ENCODE results near the gene CFAP20.
"Not testable (repeated sequence)": the region's sequence is repeated elsewhere in the genome, so short reads cannot be mapped to it uniquely, and the experiment has no call there.

The CFAP20 gene

DNA sequence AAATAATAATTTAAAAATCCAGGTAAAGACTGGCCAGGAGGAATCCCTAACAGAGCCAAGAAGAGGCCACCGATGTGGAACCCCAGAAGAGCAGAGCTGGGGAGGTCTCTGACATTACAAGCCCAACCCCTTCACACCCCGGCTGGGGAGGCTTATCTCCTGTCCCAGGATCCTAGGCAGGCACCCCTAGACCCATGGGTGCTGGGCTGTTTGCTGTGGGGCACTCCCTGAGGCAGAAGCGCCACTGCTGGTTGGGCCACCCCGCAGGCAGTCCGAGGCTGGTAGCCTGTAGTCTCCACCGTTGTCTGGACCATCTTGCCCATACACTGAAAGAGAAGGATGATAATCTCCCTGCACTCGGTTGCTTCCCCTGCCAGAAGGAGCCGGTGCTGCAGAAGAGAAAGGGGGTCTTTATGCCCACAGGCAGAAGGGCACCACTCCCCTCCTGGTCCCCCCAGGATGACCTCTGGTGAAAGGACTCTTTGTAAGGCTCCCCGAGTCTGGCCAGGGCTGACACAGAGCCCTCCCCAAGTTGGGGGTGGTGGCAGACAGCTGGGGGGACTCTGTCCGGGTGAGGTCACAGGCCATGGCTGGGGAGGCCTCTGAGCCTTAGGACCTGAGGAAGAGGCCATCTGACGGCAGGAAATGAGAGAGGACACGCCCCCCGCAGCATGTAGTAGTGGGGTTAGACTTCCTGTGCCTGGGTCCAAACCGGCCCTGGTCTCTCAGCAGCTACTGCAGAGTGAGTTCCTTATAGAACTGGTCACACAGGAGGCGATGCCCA lies 34.2 kb downstream of the CFAP20 start:
- H4K8ac ChIP-seq (ENCODE audit: low read length): no peak overlapping the region
- H4K91ac ChIP-seq (ENCODE audit: low read length): no peak overlapping the region

DNA sequence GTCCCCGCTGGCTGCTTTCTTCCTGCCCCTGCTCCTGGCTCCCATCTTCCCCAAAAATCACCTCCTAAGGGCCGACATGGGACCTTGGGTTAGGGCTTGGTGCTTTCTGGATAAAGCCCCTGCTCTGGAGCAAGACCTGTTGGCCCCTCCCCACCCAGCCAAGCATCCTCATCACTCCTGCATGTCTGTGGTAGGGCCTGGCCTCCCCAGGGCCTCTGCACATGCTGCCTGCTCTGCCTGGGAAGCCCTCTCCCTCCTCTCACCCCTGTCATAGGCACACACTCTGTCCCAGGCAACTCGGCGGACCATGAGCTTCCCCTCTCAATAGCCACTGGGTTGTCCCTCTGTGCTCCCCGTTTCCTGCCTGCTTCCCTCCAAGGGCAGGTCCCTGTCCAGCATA lies 35.2 kb downstream of the CFAP20 start:
- no peak overlapping the region for H3K4me2 ChIP-seq (ENCODE audit: low read length, poor library complexity, severe bottlenecking)
- H2BK5ac ChIP-seq (ENCODE audit: low read depth, low read length, poor library complexity, severe bottlenecking): no peak overlapping the region
- H3K23ac ChIP-seq (ENCODE audit: low read length in 2 of 2): no peak overlapping the region
- no peaks in the 10 kb centered on the region for H3K36me3 ChIP-seq (ENCODE audit: control insufficient read depth in 1 of 2, insufficient read depth in 2 of 2, low read depth in 1 of 2, low read length in 2 of 2)
- no peak overlapping the region for H2AFZ ChIP-seq (ENCODE audit: low read depth, low read length)
- no peak for DNase-seq
- H3K27me3 ChIP-seq (ENCODE audit: control insufficient read depth in 1 of 2, insufficient read depth in 1 of 2, low read length in 2 of 2): peaks cover 19% of the 10 kb centered on the region in 2 experiments
- H4K8ac ChIP-seq (ENCODE audit: low read length): no peak overlapping the region
- no peak overlapping the region for H2BK120ac ChIP-seq (ENCODE audit: low read depth, low read length)
- H3K4me1 ChIP-seq (ENCODE audit: control insufficient read depth, insufficient read depth, low read depth, low read length): peaks cover 25% of the 10 kb centered on the region
- no peak overlapping the region for H3K18ac ChIP-seq (ENCODE audit: low read depth in 1 of 2, low read length in 2 of 2)
- H3K4me3 ChIP-seq (ENCODE audit: insufficient read depth in 1 of 2, low read depth in 1 of 2, low read length in 2 of 2): no peak overlapping the region
- H2BK12ac ChIP-seq (ENCODE audit: low read length in 2 of 2): no peak overlapping the region
- peak overlapping the region in 1 of 2 experiments; percentile 9 for H3K14ac ChIP-seq (ENCODE audit: low read length in 2 of 2)
- no peaks in the 10 kb centered on the region for H3K79me1 ChIP-seq (replicated peaks; ENCODE audit: low read length, poor library complexity, severe bottlenecking)
- H2BK15ac ChIP-seq (ENCODE audit: low read depth, poor library complexity, severe bottlenecking): no peak overlapping the region
- H3K9me3 ChIP-seq (ENCODE audit: control insufficient read depth, low read length): no peaks in the 10 kb centered on the region
- H4K91ac ChIP-seq (ENCODE audit: low read length): no peak overlapping the region
- H3K27ac ChIP-seq (ENCODE audit: low read length, poor library complexity, severe bottlenecking): no peak overlapping the region
- H3K4ac ChIP-seq (ENCODE audit: low read depth in 1 of 2, low read length in 2 of 2): no peak overlapping the region
- no peak overlapping the region for H3K9ac ChIP-seq (ENCODE audit: low read length)
- no peak overlapping the region for H2AK5ac ChIP-seq (ENCODE audit: low read length, severe bottlenecking)
- WGBS: 82% methylated on average over 5 of the region's 5 CpGs

More for the DNA sequence above, 34.2 kb downstream of the CFAP20 start:
- Histone ChIP-seq H3K36me3 (ENCODE audit: control insufficient read depth in 1 of 2, insufficient read depth in 2 of 2, low read depth in 1 of 2, low read length in 2 of 2) (no peaks in the 10 kb centered on the region), H3K9ac (ENCODE audit: low read length) (no peak overlapping the region), H2BK5ac (ENCODE audit: low read depth, low read length, poor library complexity, severe bottlenecking) (no peak overlapping the region), H3K27ac (ENCODE audit: low read length, poor library complexity, severe bottlenecking) (no peak overlapping the region), H2AK5ac (ENCODE audit: low read length, severe bottlenecking) (no peak overlapping the region), H3K9me3 (ENCODE audit: control insufficient read depth, low read length) (no peaks in the 10 kb centered on the region), H2BK120ac (ENCODE audit: low read depth, low read length) (no peak overlapping the region), H3K27me3 (ENCODE audit: control insufficient read depth in 1 of 2, insufficient read depth in 1 of 2, low read length in 2 of 2) (peaks cover 19 to 22% of the 10 kb centered on the region in 2 experiments), H2AFZ (ENCODE audit: low read depth, low read length) (no peak overlapping the region), H3K4ac (ENCODE audit: low read depth in 1 of 2, low read length in 2 of 2) (no peak overlapping the region), H3K4me3 (ENCODE audit: insufficient read depth in 1 of 2, low read depth in 1 of 2, low read length in 2 of 2) (no peak overlapping the region), H3K14ac (ENCODE audit: low read length in 2 of 2) (peak overlapping the region in 1 of 2 experiments; percentile 21), H3K4me2 (ENCODE audit: low read length, poor library complexity, severe bottlenecking) (no peak overlapping the region), H3K4me1 (ENCODE audit: control insufficient read depth, insufficient read depth, low read depth, low read length) (peaks cover 26% of the 10 kb centered on the region), H3K23ac (ENCODE audit: low read length in 2 of 2) (no peak overlapping the region), H2BK12ac (ENCODE audit: low read length in 2 of 2) (no peak overlapping the region), H3K79me1 (replicated peaks; ENCODE audit: low read length, poor library complexity, severe bottlenecking) (no peaks in the 10 kb centered on the region), H3K18ac (ENCODE audit: low read depth in 1 of 2, low read length in 2 of 2) (no peak overlapping the region), H2BK15ac (ENCODE audit: low read depth, poor library complexity, severe bottlenecking) (no peak overlapping the region)
- DNase-seq: no peak
- WGBS: 82% methylated on average over 14 of the region's 15 CpGs

- not testable (repeated sequence) for H4K8ac ChIP-seq (ENCODE audit: low read length); H3K36me3 ChIP-seq (ENCODE audit: control insufficient read depth in 1 of 2, insufficient read depth in 2 of 2, low read depth in 1 of 2, low read length in 2 of 2); H2AK5ac ChIP-seq (ENCODE audit: low read length, severe bottlenecking); H2BK5ac ChIP-seq (ENCODE audit: low read depth, low read length, poor library complexity, severe bottlenecking); DNase-seq; H2BK120ac ChIP-seq (ENCODE audit: low read depth, low read length); H2BK15ac ChIP-seq (ENCODE audit: low read depth, poor library complexity, severe bottlenecking); H3K14ac ChIP-seq (ENCODE audit: low read length in 2 of 2); H3K4ac ChIP-seq (ENCODE audit: low read depth in 1 of 2, low read length in 2 of 2); H3K18ac ChIP-seq (ENCODE audit: low read depth in 1 of 2, low read length in 2 of 2); H3K23ac ChIP-seq (ENCODE audit: low read length in 2 of 2); H3K4me3 ChIP-seq (ENCODE audit: insufficient read depth in 1 of 2, low read depth in 1 of 2, low read length in 2 of 2); H3K27ac ChIP-seq (ENCODE audit: low read length, poor library complexity, severe bottlenecking); H3K79me1 ChIP-seq (replicated peaks; ENCODE audit: low read length, poor library complexity, severe bottlenecking); H4K91ac ChIP-seq (ENCODE audit: low read length); H3K4me2 ChIP-seq (ENCODE audit: low read length, poor library complexity, severe bottlenecking); H3K9ac ChIP-seq (ENCODE audit: low read length); H3K9me3 ChIP-seq (ENCODE audit: control insufficient read depth, low read length); H2AFZ ChIP-seq (ENCODE audit: low read depth, low read length); H2BK12ac ChIP-seq (ENCODE audit: low read length in 2 of 2); H3K4me1 ChIP-seq (ENCODE audit: control insufficient read depth, insufficient read depth, low read depth, low read length)
- peaks cover 15 to 19% of the 10 kb centered on the region in 2 experiments for H3K27me3 ChIP-seq (ENCODE audit: control insufficient read depth in 1 of 2, insufficient read depth in 1 of 2, low read length in 2 of 2)
- no CpG with 5 or more reads among the region's 3 CpGs for whole genome bisulfite sequencing
These were observed 38.8 kb downstream of the CFAP20 start for GRCh38 chr16:58090396-58090795.

GRCh38 chr16:58088091-58088490 lies 41.1 kb downstream of the CFAP20 start:
- Histone ChIP-seq H3K36me3 (ENCODE audit: control insufficient read depth in 1 of 2, insufficient read depth in 2 of 2, low read depth in 1 of 2, low read length in 2 of 2) (no peaks in the 10 kb centered on the region), H3K14ac (ENCODE audit: low read length in 2 of 2) (no peak overlapping the region), H3K23ac (ENCODE audit: low read length in 2 of 2) (no peak overlapping the region), H2BK120ac (ENCODE audit: low read depth, low read length) (no peak overlapping the region), H2AK5ac (ENCODE audit: low read length, severe bottlenecking) (no peak overlapping the region), H3K4me1 (ENCODE audit: control insufficient read depth, insufficient read depth, low read depth, low read length) (peaks cover 3% of the 10 kb centered on the region), H3K9me3 (ENCODE audit: control insufficient read depth, low read length) (no peaks in the 10 kb centered on the region), H2AFZ (ENCODE audit: low read depth, low read length) (no peak overlapping the region), H2BK12ac (ENCODE audit: low read length in 2 of 2) (no peak overlapping the region), H4K8ac (ENCODE audit: low read length) (no peak overlapping the region), H2BK15ac (ENCODE audit: low read depth, poor library complexity, severe bottlenecking) (no peak overlapping the region), H3K27ac (ENCODE audit: low read length, poor library complexity, severe bottlenecking) (no peak overlapping the region), H2BK5ac (ENCODE audit: low read depth, low read length, poor library complexity, severe bottlenecking) (no peak overlapping the region), H3K4ac (ENCODE audit: low read depth in 1 of 2, low read length in 2 of 2) (no peak overlapping the region), H3K79me1 (replicated peaks; ENCODE audit: low read length, poor library complexity, severe bottlenecking) (no peaks in the 10 kb centered on the region), H3K4me2 (ENCODE audit: low read length, poor library complexity, severe bottlenecking) (no peak overlapping the region), H3K27me3 (ENCODE audit: control insufficient read depth in 1 of 2, insufficient read depth in 1 of 2, low read length in 2 of 2) (peaks cover 12 to 16% of the 10 kb centered on the region in 2 experiments), H4K91ac (ENCODE audit: low read length) (no peak overlapping the region), H3K9ac (ENCODE audit: low read length) (no peak overlapping the region), H3K18ac (ENCODE audit: low read depth in 1 of 2, low read length in 2 of 2) (no peak overlapping the region), H3K4me3 (ENCODE audit: insufficient read depth in 1 of 2, low read depth in 1 of 2, low read length in 2 of 2) (no peak overlapping the region)
- WGBS: 98% methylated on average over 3 of the region's 9 CpGs
- no peak for DNase-seq
